OCI-LY3 (cell line): ENCODE results near the gene ZNF496.

ENCODE experiments used
- H2AFZ ChIP-seq: fragments of 200-600, 300-600 bp; shearing (Covaris generic); 2 replicates; pipeline ENCODE4 v1.6.0; 2014; ENCODE audit warnings: antibody characterized with exemption, low read depth, low read length
- H3K27ac ChIP-seq: fragments of 200-600, 300-600 bp; sonication (generic); 2 replicates; pipeline ENCODE4 v1.5.1; 2014; ENCODE audit warnings: mild to moderate bottlenecking, low read length, moderate library complexity, mixed read lengths
- H3K27me3 ChIP-seq: fragments of 200-600, 300-600 bp; sonication (generic); 2 replicates; pipeline ENCODE4 v1.6.1; 2014; ENCODE audit warnings: low read depth, low read length, mixed read lengths
- H3K36me3 ChIP-seq: fragments of 200-600, 300-600 bp; sonication (generic); replicated peaks from 2 replicates; pipeline ENCODE3; 2014; ENCODE audit warnings: low read depth, low read length, mixed read lengths
- H3K4me1 ChIP-seq: fragments of 300-600, 200-600 bp; sonication (generic); 2 replicates; pipeline ENCODE4 v1.6.1; 2014; ENCODE audit warnings: low read length, mixed read lengths
- H3K4me2 ChIP-seq: fragments of 200-600, 300-600 bp; sonication (generic); 2 replicates; pipeline ENCODE4 v1.6.1; 2014; ENCODE audit warnings: low read length, mixed read lengths
- H3K4me3 ChIP-seq: fragments of 300-600, 200-600 bp; sonication (generic); 2 replicates; pipeline ENCODE4 v1.5.1; 2014; ENCODE audit warnings: antibody characterized with exemption, mild to moderate bottlenecking, low read length, moderate library complexity
- H3K79me2 ChIP-seq: fragments of 300-600, 200-600 bp; shearing (Covaris generic); 2 replicates; pipeline ENCODE4 v1.6.1; 2014; ENCODE audit warnings: mild to moderate bottlenecking, low read length, mixed read lengths
- H3K9ac ChIP-seq: fragments of 300-600, 200-600 bp; shearing (Covaris generic); 2 replicates; pipeline ENCODE4 v1.6.0; 2014; ENCODE audit warnings: mild to moderate bottlenecking, low read length, moderate library complexity
- H3K9me3 ChIP-seq: fragments of 200-600, 300-600 bp; shearing (Covaris generic); 2 replicates; pipeline ENCODE4 v1.6.1; 2014; ENCODE audit warnings: low read length, mixed read lengths; ENCODE audit not compliant: insufficient read depth
- H4K20me1 ChIP-seq: fragments of 200-600, 300-600 bp; sonication (generic); 2 replicates; pipeline ENCODE4 v1.6.1; 2016; ENCODE audit warnings: low read length, mixed read lengths; ENCODE audit not compliant: insufficient read depth
- EZH2phosphoT487 ChIP-seq: fragments of 200-600 bp; shearing (Covaris generic); IDR thresholded peaks from 2 replicates; pipeline ENCODE4 v1.6.1; 2018; ENCODE audit warnings: antibody characterized with exemption, mixed run types, low read depth
- TF ChIP-seq, protein P1 (sequence below): fragments of 200-600, 300-600 bp; sonication (generic); IDR thresholded peaks from 2 replicates; pipeline ENCODE4 v1.5.1; 2014; ENCODE audit warnings: antibody characterized with exemption, low read length, low read depth

ZNF496 gene

GRCh38 chr1:247324204-247324787, 7.4 kb downstream of the ZNF496 start:
- no peak for TF ChIP-seq EZH2phosphoT487
- TF ChIP-seq, protein P1, sequence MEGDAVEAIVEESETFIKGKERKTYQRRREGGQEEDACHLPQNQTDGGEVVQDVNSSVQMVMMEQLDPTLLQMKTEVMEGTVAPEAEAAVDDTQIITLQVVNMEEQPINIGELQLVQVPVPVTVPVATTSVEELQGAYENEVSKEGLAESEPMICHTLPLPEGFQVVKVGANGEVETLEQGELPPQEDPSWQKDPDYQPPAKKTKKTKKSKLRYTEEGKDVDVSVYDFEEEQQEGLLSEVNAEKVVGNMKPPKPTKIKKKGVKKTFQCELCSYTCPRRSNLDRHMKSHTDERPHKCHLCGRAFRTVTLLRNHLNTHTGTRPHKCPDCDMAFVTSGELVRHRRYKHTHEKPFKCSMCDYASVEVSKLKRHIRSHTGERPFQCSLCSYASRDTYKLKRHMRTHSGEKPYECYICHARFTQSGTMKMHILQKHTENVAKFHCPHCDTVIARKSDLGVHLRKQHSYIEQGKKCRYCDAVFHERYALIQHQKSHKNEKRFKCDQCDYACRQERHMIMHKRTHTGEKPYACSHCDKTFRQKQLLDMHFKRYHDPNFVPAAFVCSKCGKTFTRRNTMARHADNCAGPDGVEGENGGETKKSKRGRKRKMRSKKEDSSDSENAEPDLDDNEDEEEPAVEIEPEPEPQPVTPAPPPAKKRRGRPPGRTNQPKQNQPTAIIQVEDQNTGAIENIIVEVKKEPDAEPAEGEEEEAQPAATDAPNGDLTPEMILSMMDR: no peak
- H3K4me3 ChIP-seq: no peak overlapping the region
- H3K4me1 ChIP-seq: peaks cover 45% of the 10 kb centered on the region
- no peak overlapping the region for H3K4me2 ChIP-seq
- peaks cover 10% of the 10 kb centered on the region for H3K79me2 ChIP-seq
- no peak overlapping the region for H3K27ac ChIP-seq
- no peak overlapping the region for H2AFZ ChIP-seq
- no peaks in the 10 kb centered on the region for H3K9me3 ChIP-seq
- peaks cover 74% of the 10 kb centered on the region for H3K36me3 ChIP-seq
- no peaks in the 10 kb centered on the region for H3K27me3 ChIP-seq
- H4K20me1 ChIP-seq: no peaks in the 10 kb centered on the region
- H3K9ac ChIP-seq: no peak overlapping the region

- H3K27ac ChIP-seq: peak overlapping the region; percentile 92
- H3K27me3 ChIP-seq: no peaks in the 10 kb centered on the region
- no peaks in the 10 kb centered on the region for H3K9me3 ChIP-seq
- no peaks in the 10 kb centered on the region for H4K20me1 ChIP-seq
- TF ChIP-seq, protein P1: no peak
- TF ChIP-seq EZH2phosphoT487: no peak
- H3K4me1 ChIP-seq: peaks cover 57% of the 10 kb centered on the region
- H3K4me2 ChIP-seq: peak overlapping the region; percentile 79
- peak overlapping the region; percentile 62 for H3K4me3 ChIP-seq
- H2AFZ ChIP-seq: no peak overlapping the region
- peak overlapping the region; percentile 69 for H3K9ac ChIP-seq
- peaks cover 62% of the 10 kb centered on the region for H3K36me3 ChIP-seq
- peaks cover 7% of the 10 kb centered on the region for H3K79me2 ChIP-seq
These were observed 8.6 kb downstream of the ZNF496 start for GRCh38 chr1:247322849-247323586.

DNA sequence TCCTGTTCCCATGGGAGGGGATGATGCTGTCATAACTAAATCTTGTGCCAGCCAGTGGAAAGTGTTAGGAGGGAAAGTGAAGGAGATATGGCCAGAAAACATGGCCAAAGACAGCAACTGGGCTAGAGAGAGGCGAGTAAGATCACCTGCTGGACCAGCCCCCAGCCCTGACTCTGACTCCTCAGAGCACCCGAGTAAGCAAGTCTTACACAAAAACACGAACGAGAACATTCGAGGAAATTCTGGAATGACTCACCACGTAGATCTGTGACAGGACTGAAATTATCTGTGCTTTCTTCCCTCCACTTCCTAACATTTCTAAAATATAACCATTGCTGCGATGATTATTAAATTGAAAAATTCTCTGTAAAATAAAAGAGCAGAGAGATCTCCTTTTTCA, 9.2 kb downstream of the ZNF496 start:
- peaks cover 63% of the 10 kb centered on the region for H3K4me1 ChIP-seq
- no peaks in the 10 kb centered on the region for H3K27me3 ChIP-seq
- H3K9ac ChIP-seq: peak overlapping the region; percentile 69
- H3K27ac ChIP-seq: peak overlapping the region; percentile 92
- H3K36me3 ChIP-seq: peaks cover 56% of the 10 kb centered on the region
- no peak overlapping the region for H2AFZ ChIP-seq
- H3K4me2 ChIP-seq: peak overlapping the region; percentile 79
- no peaks in the 10 kb centered on the region for H4K20me1 ChIP-seq
- peak overlapping the region; percentile 62 for H3K4me3 ChIP-seq
- H3K79me2 ChIP-seq: peaks cover 8% of the 10 kb centered on the region
- TF ChIP-seq EZH2phosphoT487: no peak
- TF ChIP-seq, protein P1: no peak
- no peaks in the 10 kb centered on the region for H3K9me3 ChIP-seq

- H3K79me2 ChIP-seq: peaks cover 16% of the 10 kb centered on the region
- H2AFZ ChIP-seq: no peak overlapping the region
- peak overlapping the region; percentile 92 for H3K27ac ChIP-seq
- peak overlapping the region; percentile 97 for H3K4me2 ChIP-seq
- H3K4me1 ChIP-seq: peaks cover 64% of the 10 kb centered on the region
- H3K9me3 ChIP-seq: no peaks in the 10 kb centered on the region
- peak overlapping the region; percentile 71 for H3K4me3 ChIP-seq
- no peaks in the 10 kb centered on the region for H3K27me3 ChIP-seq
- peaks cover 62% of the 10 kb centered on the region for H3K36me3 ChIP-seq
- peak overlapping the region; percentile 93 for H3K9ac ChIP-seq
- TF ChIP-seq EZH2phosphoT487: no peak
- TF ChIP-seq, protein P1: no peak
- no peaks in the 10 kb centered on the region for H4K20me1 ChIP-seq
These were observed 14.0 kb downstream of the ZNF496 start for GRCh38 chr1:247317702-247318101.
